HG03354 (cell line): Measurements from ENCODE around the gene PDXK.
"Not testable (repeated sequence)": the region's sequence is repeated elsewhere in the genome, so short reads cannot be mapped to it uniquely, and the experiment has no call there.

ENCODE experiments used
- ATAC-seq: cut with Tn5 transposase; IDR thresholded peaks from one replicate; pipeline ENCODE4 v1.9.1; 2021; ENCODE audit warnings: mild to moderate bottlenecking; ENCODE audit not compliant: unreplicated experiment, poor library complexity, severe bottlenecking

PDXK gene

GRCh38 chr21:43696214-43696613 is 22.7 kb upstream of the PDXK start:
- ATAC-seq, result no peak

GRCh38 chr21:43697758-43698643 is 20.9 kb upstream of the PDXK start:
- ATAC-seq, result no peak

GRCh38 chr21:43699492-43699777 is 19.5 kb upstream of the PDXK start:
- ATAC-seq, result not testable (repeated sequence)

GRCh38 chr21:43699933-43700599 is 18.9 kb upstream of the PDXK start:
- no peak for ATAC-seq

GRCh38 chr21:43701936-43702784 is 16.8 kb upstream of the PDXK start:
- ATAC-seq, result no peak

- no peak for ATAC-seq
These were observed 16.2 kb upstream of the PDXK start for GRCh38 chr21:43702785-43703034.

GRCh38 chr21:43703035-43703880 is 15.7 kb upstream of the PDXK start:
- no peak for ATAC-seq

GRCh38 chr21:43707462-43707861 is 11.5 kb upstream of the PDXK start:
- no peak for ATAC-seq

GRCh38 chr21:43708745-43709381 is 10.1 kb upstream of the PDXK start:
- no peak for ATAC-seq

GRCh38 chr21:43712268-43712942 is 6.5 kb upstream of the PDXK start:
- no peak for ATAC-seq

- ATAC-seq, result not testable (repeated sequence)
These were observed 5.8 kb upstream of the PDXK start for GRCh38 chr21:43713123-43713522.

- peak; percentile 43 for ATAC-seq
These were observed 2.4 kb upstream of the PDXK start for GRCh38 chr21:43716376-43717165.

- ATAC-seq, result no peak
These were observed 1.6 kb upstream of the PDXK start for GRCh38 chr21:43717166-43717853.

- no peak for ATAC-seq
These were observed 710 bp upstream of the PDXK start for GRCh38 chr21:43717967-43718871.

GRCh38 chr21:43719748-43720538 is 1.0 kb downstream of the PDXK start:
- ATAC-seq, result peak; percentile 5
